GM23338 (cell line): Measurements from ENCODE around the gene CALY. TPM values are rescaled to one million over a fixed set of nuclear protein-coding genes. Genes with fewer than 3 reads are reported as not detected.

ENCODE experiments used
- ATAC-seq: fragments of 200-7000 bp; cut with Tn5 transposase; 3 replicates; pipeline ENCODE4 v1.9.1; 2020
- DNase-seq: peaks from one replicate; pipeline ENCODE4 v3.0.0-alpha.2; 2015; ENCODE audit warnings: low spot score
- H2AFZ ChIP-seq: fragments of 200-600 bp; sonication (generic); 2 replicates; pipeline ENCODE4 v1.8.0; 2016; ENCODE audit warnings: antibody characterized with exemption, mild to moderate bottlenecking, moderate library complexity
- H3F3A ChIP-seq: fragments of 200-600 bp; sonication (generic); replicated peaks from 2 replicates; pipeline ENCODE4 v1.8.0; 2017; ENCODE audit warnings: antibody characterized with exemption, mixed run types, low read depth
- H3K27ac ChIP-seq: fragments of 200-600 bp; sonication (generic); 2 replicates; pipeline ENCODE4 v1.6.1; 2016; ENCODE audit warnings: low read depth
- H3K27me3 ChIP-seq: fragments of 200-600 bp; sonication (generic); 2 replicates; pipeline ENCODE4 v1.8.0; 2016; ENCODE audit warnings: mild to moderate bottlenecking, mixed run types, moderate library complexity; ENCODE audit not compliant: insufficient read depth
- H3K36me3 ChIP-seq: fragments of 200-600 bp; sonication (generic); 2 replicates; pipeline ENCODE4 v1.8.0; 2016; ENCODE audit warnings: mild to moderate bottlenecking; ENCODE audit not compliant: insufficient read depth
- H3K4me1 ChIP-seq: fragments of 200-600 bp; sonication (generic); 2 replicates; pipeline ENCODE4 v1.8.0; 2016; ENCODE audit warnings: mild to moderate bottlenecking, moderate library complexity; ENCODE audit not compliant: insufficient read depth
- H3K4me2 ChIP-seq: fragments of 200-600 bp; sonication (generic); 2 replicates; pipeline ENCODE4 v1.7.1; 2017; ENCODE audit warnings: mixed run types
- H3K4me3 ChIP-seq: fragments of 200-600 bp; sonication (generic); 2 replicates; pipeline ENCODE4 v1.6.1; 2016; ENCODE audit warnings: mixed run types
- H3K79me2 ChIP-seq: fragments of 200-600 bp; sonication (generic); replicated peaks from 2 replicates; pipeline ENCODE4 v1.8.0; 2017; ENCODE audit warnings: mild to moderate bottlenecking; ENCODE audit not compliant: insufficient read depth
- H3K9me2 ChIP-seq: fragments of 200-600 bp; sonication (generic); 2 replicates; pipeline ENCODE4 v1.8.0; 2017; ENCODE audit not compliant: insufficient read depth
- H4K20me1 ChIP-seq: fragments of 200-600 bp; sonication (generic); replicated peaks from 2 replicates; pipeline ENCODE4 v1.8.0; 2017; ENCODE audit warnings: mild to moderate bottlenecking; ENCODE audit not compliant: insufficient read depth
- H3K27ac Mint-ChIP-seq: 2 replicates; pipeline ENCODE4 v1.8.0; 2020; ENCODE audit warnings: inconsistent platforms, mild to moderate bottlenecking, moderate library complexity, mixed read lengths
- H3K27me3 Mint-ChIP-seq: 3 replicates; pipeline ENCODE4 v1.8.0; 2022; ENCODE audit warnings: low read depth, mild to moderate bottlenecking, moderate library complexity, mixed read lengths, inconsistent platforms; ENCODE audit not compliant: insufficient read depth, poor library complexity
- H3K36me3 Mint-ChIP-seq: 3 replicates; pipeline ENCODE4 v1.8.0; 2021; ENCODE audit warnings: low read depth, mild to moderate bottlenecking, inconsistent platforms, moderate library complexity, mixed read lengths
- H3K4me1 Mint-ChIP-seq: 3 replicates; pipeline ENCODE4 v1.8.0; 2020; ENCODE audit warnings: mild to moderate bottlenecking, inconsistent platforms, mixed read lengths
- H3K4me3 Mint-ChIP-seq: 3 replicates; pipeline ENCODE4 v1.8.0; 2021; ENCODE audit warnings: moderate library complexity, mild to moderate bottlenecking, inconsistent platforms, mixed read lengths
- H3K9me3 Mint-ChIP-seq: 3 replicates; pipeline ENCODE4 v1.8.0; 2020; ENCODE audit warnings: moderate library complexity, mild to moderate bottlenecking, inconsistent platforms, mixed read lengths
- CREB1 ChIP-seq: fragments of 250-450 bp; sonication (Bioruptor Pico); IDR thresholded peaks from 2 replicates; pipeline ENCODE4 v1.5.0; 2020; ENCODE audit warnings: low read depth, mild to moderate bottlenecking, moderate library complexity
- ETS1 ChIP-seq: IDR thresholded peaks from 2 replicates; pipeline ENCODE4 v1.6.1; 2016; ENCODE audit warnings: antibody characterized with exemption
- EZH2phosphoT487 ChIP-seq: fragments of 200-600 bp; sonication (generic); IDR thresholded peaks from one replicate; pipeline ENCODE4 v1.8.1; 2018; ENCODE audit warnings: antibody characterized with exemption; ENCODE audit not compliant: unreplicated experiment
- NANOG ChIP-seq: IDR thresholded peaks from 2 replicates; pipeline ENCODE4 v1.6.1; 2016; ENCODE audit warnings: antibody characterized with exemption, borderline replicate concordance
- POLR2AphosphoS5 ChIP-seq: IDR thresholded peaks from 2 replicates; pipeline ENCODE4 v1.6.1; 2016; ENCODE audit warnings: antibody characterized with exemption, low read depth
- REST ChIP-seq: IDR thresholded peaks from one replicate; pipeline ENCODE4 v1.6.1; 2018; ENCODE audit warnings: antibody characterized with exemption; ENCODE audit not compliant: unreplicated experiment
- STAT1 ChIP-seq: IDR thresholded peaks from one replicate; pipeline ENCODE4 v1.6.1; 2016; ENCODE audit warnings: antibody characterized with exemption; ENCODE audit not compliant: unreplicated experiment
- ZNF114 ChIP-seq: fragments of 250-450 bp; sonication (Bioruptor Pico); IDR thresholded peaks from 2 replicates; pipeline ENCODE4 v1.5.0; 2020; ENCODE audit warnings: mild to moderate bottlenecking, moderate library complexity
- ZNF331 ChIP-seq: fragments of 250-450 bp; sonication (Bioruptor Pico); IDR thresholded peaks from 2 replicates; pipeline ENCODE4 v1.5.0; 2020; ENCODE audit warnings: low read depth, mild to moderate bottlenecking, moderate library complexity
- polyA plus RNA-seq: library from polyadenylated mRNA; unstranded; fragments of >200 nt; fragmentation: Nextera tagmentation; extraction: Ambion mirVana; gene quantifications from 2 replicates; pipeline ENCODE4 v1.2.1, GENCODE V29; 2016
- total RNA-seq: library from RNA; depleted of rRNA; stranded (reverse); fragments of >200 nt; shearing (Covaris generic); gene quantifications from 2 replicates; pipeline ENCODE4 v1.2.3, GENCODE V29; 2014
- TF ChIP-seq, protein P1 (sequence below): fragments of 250-450 bp; sonication (Bioruptor Pico); IDR thresholded peaks from 2 replicates; pipeline ENCODE4 v1.5.0; 2020; ENCODE audit warnings: mild to moderate bottlenecking, moderate library complexity

The CALY gene
- total and polyA plus RNA-seq, 2 experiments from 2014 or later: 1.0 to 8.0 TPM

GRCh38 chr10:133297504-133297903, 39.2 kb downstream of the CALY start:
- H3K4me3 ChIP-seq: no peak overlapping the region
- no peaks in the 10 kb centered on the region; the same call in 1 of the 2 replicates for H3F3A ChIP-seq
- Mint-ChIP-seq H3K27ac (no peak overlapping the region), H3K36me3 (peaks cover 68% of the 10 kb centered on the region), H3K27me3 (peaks cover 1% of the 10 kb centered on the region), H3K4me3 (no peak overlapping the region), H3K4me1 (no peaks in the 10 kb centered on the region), H3K9me3 (no peaks in the 10 kb centered on the region)
- H4K20me1 ChIP-seq: no peaks in the 10 kb centered on the region; the same call in 1 of the 2 replicates
- no peaks in the 10 kb centered on the region for H3K9me2 ChIP-seq
- H3K27me3 ChIP-seq: no peaks in the 10 kb centered on the region
- no peaks in the 10 kb centered on the region for H3K79me2 ChIP-seq
- H3K27ac ChIP-seq: no peak overlapping the region
- no peak for ATAC-seq
- TF ChIP-seq ZNF114 (CRISPR knock-in tag): no peak
- TF ChIP-seq CREB1 (CRISPR knock-in tag): no peak
- no peak for TF ChIP-seq STAT1
- TF ChIP-seq POLR2AphosphoS5: no peak
- no peak for TF ChIP-seq ZNF331 (CRISPR knock-in tag)
- TF ChIP-seq EZH2phosphoT487: no peak
- DNase-seq: no peak
- no peaks in the 10 kb centered on the region for H3K4me1 ChIP-seq
- no peak overlapping the region for H3K4me2 ChIP-seq
- no peak overlapping the region for H2AFZ ChIP-seq
- peaks cover 17% of the 10 kb centered on the region for H3K36me3 ChIP-seq

- H4K20me1 ChIP-seq: no peaks in the 10 kb centered on the region; the same call in 1 of the 2 replicates
- no peaks in the 10 kb centered on the region; the same call in 1 of the 2 replicates for H3F3A ChIP-seq
- H3K79me2 ChIP-seq: no peaks in the 10 kb centered on the region
- no peak overlapping the region for H3K27ac ChIP-seq
- H3K4me1 ChIP-seq: no peaks in the 10 kb centered on the region
- H3K36me3 ChIP-seq: peaks cover 13% of the 10 kb centered on the region
- H3K4me2 ChIP-seq: no peak overlapping the region
- H3K27me3 ChIP-seq: no peaks in the 10 kb centered on the region
- H3K36me3 Mint-ChIP-seq: peaks cover 69% of the 10 kb centered on the region
- no peak for ATAC-seq
- H3K4me1 Mint-ChIP-seq: no peaks in the 10 kb centered on the region
- peaks cover 2% of the 10 kb centered on the region for H3K27me3 Mint-ChIP-seq
- DNase-seq: no peak
- no peak overlapping the region for H2AFZ ChIP-seq
- no peak overlapping the region for H3K4me3 ChIP-seq
- no peaks in the 10 kb centered on the region for H3K9me3 Mint-ChIP-seq
- H3K4me3 Mint-ChIP-seq: no peak overlapping the region
- TF ChIP-seq STAT1 (no peak), REST (no peak), ZNF114 (CRISPR knock-in tag) (no peak), NANOG (no peak), ETS1 (no peak), CREB1 (CRISPR knock-in tag) (no peak)
- TF ChIP-seq, protein P1, sequence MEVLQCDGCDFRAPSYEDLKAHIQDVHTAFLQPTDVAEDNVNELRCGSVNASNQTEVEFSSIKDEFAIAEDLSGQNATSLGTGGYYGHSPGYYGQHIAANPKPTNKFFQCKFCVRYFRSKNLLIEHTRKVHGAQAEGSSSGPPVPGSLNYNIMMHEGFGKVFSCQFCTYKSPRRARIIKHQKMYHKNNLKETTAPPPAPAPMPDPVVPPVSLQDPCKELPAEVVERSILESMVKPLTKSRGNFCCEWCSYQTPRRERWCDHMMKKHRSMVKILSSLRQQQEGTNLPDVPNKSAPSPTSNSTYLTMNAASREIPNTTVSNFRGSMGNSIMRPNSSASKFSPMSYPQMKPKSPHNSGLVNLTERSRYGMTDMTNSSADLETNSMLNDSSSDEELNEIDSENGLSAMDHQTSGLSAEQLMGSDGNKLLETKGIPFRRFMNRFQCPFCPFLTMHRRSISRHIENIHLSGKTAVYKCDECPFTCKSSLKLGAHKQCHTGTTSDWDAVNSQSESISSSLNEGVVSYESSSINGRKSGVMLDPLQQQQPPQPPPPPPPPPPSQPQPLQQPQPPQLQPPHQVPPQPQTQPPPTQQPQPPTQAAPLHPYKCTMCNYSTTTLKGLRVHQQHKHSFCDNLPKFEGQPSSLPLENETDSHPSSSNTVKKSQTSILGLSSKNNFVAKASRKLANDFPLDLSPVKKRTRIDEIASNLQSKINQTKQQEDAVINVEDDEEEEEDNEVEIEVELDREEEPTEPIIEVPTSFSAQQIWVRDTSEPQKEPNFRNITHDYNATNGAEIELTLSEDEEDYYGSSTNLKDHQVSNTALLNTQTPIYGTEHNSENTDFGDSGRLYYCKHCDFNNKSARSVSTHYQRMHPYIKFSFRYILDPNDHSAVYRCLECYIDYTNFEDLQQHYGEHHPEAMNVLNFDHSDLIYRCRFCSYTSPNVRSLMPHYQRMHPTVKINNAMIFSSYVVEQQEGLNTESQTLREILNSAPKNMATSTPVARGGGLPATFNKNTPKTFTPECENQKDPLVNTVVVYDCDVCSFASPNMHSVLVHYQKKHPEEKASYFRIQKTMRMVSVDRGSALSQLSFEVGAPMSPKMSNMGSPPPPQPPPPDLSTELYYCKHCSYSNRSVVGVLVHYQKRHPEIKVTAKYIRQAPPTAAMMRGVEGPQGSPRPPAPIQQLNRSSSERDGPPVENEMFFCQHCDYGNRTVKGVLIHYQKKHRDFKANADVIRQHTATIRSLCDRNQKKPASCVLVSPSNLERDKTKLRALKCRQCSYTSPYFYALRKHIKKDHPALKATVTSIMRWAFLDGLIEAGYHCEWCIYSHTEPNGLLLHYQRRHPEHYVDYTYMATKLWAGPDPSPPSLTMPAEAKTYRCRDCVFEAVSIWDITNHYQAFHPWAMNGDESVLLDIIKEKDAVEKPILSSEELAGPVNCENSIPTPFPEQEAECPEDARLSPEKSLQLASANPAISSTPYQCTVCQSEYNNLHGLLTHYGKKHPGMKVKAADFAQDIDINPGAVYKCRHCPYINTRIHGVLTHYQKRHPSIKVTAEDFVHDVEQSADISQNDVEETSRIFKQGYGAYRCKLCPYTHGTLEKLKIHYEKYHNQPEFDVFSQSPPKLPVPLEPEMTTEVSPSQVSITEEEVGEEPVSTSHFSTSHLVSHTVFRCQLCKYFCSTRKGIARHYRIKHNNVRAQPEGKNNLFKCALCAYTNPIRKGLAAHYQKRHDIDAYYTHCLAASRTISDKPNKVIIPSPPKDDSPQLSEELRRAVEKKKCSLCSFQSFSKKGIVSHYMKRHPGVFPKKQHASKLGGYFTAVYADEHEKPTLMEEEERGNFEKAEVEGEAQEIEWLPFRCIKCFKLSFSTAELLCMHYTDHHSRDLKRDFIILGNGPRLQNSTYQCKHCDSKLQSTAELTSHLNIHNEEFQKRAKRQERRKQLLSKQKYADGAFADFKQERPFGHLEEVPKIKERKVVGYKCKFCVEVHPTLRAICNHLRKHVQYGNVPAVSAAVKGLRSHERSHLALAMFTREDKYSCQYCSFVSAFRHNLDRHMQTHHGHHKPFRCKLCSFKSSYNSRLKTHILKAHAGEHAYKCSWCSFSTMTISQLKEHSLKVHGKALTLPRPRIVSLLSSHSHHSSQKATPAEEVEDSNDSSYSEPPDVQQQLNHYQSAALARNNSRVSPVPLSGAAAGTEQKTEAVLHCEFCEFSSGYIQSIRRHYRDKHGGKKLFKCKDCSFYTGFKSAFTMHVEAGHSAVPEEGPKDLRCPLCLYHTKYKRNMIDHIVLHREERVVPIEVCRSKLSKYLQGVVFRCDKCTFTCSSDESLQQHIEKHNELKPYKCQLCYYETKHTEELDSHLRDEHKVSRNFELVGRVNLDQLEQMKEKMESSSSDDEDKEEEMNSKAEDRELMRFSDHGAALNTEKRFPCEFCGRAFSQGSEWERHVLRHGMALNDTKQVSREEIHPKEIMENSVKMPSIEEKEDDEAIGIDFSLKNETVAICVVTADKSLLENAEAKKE (CRISPR knock-in tag): no peak
- H3K27ac Mint-ChIP-seq: no peak overlapping the region
- H3K9me2 ChIP-seq: no peaks in the 10 kb centered on the region
Observed at GRCh38 chr10:133295426-133296320, 41.0 kb downstream of the CALY start.
